HG03520 (cell line): ENCODE data around the gene DYNC1I2.
"Not testable (repeated sequence)": the region's sequence is repeated elsewhere in the genome, so short reads cannot be mapped to it uniquely, and the experiment has no call there.

Experiments used
- ATAC-seq: cut with Tn5 transposase; IDR thresholded peaks from one replicate; pipeline ENCODE4 v1.9.1; 2021; ENCODE audit warnings: mild to moderate bottlenecking, moderate library complexity; ENCODE audit not compliant: unreplicated experiment

Gene DYNC1I2

DNA sequence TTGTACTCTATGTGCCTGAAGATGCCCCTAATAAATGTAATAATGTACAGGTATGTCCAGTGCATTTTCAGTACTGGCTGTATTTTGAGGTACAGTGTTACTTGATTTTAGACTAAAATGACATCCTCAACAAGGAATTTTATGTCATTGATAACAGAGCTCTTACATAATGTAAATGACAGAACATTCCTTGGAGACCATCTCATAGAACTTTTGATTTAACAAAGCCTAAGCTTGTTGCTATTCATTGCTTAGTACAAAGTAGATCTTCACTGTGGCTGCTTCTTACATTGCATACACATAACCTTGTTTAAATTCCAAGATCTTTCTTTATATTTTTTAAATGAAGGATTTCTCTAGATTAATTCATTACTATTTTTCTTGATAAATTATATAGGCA, 24.1 kb downstream of the DYNC1I2 start:
- ATAC-seq: no peak

- no peak for ATAC-seq
These were observed 24.8 kb downstream of the DYNC1I2 start for GRCh38 chr2:171712051-171712450.

DNA sequence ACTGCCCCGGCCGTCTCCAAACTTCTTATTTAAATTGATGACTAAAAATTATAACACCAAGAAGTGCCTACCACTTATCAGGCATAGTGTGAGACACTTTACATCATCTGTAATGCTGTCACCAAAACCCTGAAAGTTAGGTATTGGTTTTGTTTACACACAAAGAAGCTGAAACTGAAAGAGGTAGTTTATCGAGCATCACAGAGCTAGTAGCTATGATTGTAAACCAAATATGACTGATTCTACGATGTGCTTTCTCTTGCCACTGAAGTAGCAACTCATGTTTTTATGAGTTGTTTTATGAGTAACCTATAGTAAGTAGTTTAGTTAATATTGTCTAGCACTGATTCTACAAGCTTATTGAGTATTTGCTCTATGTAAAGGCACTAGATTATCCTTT, 31.5 kb downstream of the DYNC1I2 start:
- peak; percentile 61 for ATAC-seq

DNA sequence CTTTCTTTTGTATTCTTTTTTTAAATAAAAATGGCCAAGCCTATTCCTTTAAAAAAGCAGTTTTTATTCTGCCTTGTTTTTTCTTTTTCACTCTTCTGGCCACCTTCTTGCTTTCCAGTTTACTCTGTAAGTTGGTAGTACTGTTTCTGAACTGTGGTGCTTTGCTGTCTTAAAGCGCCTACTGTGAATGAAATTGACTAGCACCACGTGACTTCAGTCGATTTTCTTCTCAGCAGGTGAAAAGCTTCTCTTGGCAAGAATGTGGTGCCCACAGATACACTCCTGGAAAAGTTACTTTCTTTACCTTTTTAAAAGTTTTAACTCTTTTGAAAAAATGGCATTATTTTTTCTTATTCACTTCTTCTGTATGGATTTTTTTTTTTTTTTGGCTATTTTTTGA, 32.4 kb downstream of the DYNC1I2 start:
- no peak for ATAC-seq

GRCh38 chr2:171723716-171724683, 36.7 kb downstream of the DYNC1I2 start:
- no peak for ATAC-seq

DNA sequence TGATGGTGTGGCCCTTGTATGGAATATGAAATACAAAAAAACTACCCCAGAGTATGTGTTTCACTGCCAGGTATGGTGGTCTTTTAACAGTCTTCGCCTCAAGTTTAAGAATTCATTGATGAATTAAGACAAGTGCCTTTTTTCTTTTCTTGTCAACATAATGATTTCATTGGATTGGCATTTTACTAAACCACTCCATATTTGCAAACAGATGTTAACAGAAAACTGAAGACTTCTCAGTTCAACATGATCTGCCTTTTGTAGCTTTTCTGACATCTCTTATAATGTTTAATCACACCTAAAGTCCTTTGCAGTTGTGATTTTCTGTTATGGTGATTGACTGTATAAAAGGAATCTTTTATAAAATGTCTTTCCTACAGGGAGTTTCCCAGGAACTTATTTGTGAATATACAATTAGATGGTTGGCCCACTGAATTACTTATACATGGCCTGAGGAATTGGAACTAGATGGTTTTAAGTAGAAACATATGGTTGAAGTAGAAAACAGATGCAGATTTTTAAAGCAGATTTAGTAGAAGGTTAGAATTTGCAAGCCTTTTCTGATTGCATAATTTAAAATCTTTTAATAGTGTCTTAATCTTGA, 39.7 kb downstream of the DYNC1I2 start:
- no peak for ATAC-seq

- ATAC-seq: no peak
These were observed 42.0 kb downstream of the DYNC1I2 start for GRCh38 chr2:171728989-171729951.

DNA sequence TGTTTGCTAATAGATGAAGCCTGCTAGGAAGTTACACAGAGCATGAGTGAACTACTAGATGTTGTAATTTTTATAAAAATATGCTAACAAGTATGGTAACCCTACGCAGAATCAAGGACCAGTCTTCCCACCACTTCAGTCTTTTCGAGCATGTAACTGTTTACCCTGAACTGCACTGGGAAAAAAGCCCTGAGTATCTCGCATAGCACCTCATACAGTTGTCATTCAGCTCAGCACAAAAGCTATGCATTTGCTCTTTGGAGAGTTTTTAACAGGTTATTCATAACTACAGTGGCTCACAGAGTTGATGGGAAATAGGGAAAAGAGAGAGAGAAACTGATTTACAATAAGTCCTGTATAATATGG, 42.7 kb downstream of the DYNC1I2 start:
- no peak for ATAC-seq

DNA sequence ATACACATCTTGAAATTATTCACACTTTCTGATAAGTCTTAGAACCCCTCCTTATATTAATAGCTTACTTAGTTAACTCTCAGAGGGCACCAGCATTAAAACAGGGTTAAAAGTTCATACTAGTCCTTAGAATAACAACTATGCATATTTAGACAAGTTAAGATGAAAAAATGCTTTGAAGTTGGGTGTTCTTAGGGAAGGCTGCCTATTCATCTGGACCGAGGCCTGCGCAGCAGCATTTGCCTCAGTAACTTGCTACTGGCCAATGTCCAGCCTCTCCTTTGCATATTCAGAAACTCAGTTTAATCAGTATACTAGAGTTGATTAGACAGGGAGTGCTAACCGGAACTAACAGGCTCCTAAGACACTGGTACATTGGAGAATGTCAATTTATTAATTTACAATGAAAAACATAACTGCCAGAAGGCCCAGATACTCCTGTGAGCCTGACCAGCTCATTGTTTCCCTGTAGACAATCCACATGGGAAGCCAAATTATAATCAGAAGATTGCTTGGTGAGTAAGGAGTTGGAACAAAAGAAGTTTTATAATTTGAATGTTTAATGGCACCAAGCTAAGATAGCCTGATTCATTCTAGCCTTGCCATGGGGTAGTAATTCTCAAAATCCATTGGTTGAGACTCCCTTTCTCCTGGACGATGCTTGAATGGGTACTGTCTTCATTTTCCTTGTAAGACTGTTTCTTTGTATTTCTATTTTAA, 48.9 kb downstream of the DYNC1I2 start:
- ATAC-seq: no peak

- no peak for ATAC-seq
These were observed 53.9 kb downstream of the DYNC1I2 start for GRCh38 chr2:171741189-171741588.

GRCh38 chr2:171742760-171743159, 55.5 kb downstream of the DYNC1I2 start:
- ATAC-seq: no peak

DNA sequence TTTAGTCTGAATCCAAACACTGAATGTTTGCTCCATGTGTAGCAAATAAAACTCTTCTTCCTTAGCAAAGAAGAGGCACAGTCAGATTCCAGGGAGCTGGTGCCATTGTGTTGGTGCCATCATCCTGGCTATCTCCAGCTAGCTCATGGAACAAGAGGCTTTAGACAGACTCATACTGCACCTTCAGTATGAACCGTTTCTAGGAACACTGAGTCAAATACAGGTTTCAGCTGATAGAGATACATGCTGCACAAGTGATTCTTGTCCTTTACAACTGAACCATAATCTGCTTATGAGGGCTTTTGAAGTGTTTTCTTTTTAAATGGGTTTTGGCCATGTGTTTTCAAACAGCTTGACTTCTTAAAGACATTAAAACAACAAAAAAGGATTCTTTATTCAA, 57.9 kb downstream of the DYNC1I2 start:
- no peak for ATAC-seq

GRCh38 chr2:171745806-171746205, 58.5 kb downstream of the DYNC1I2 start:
- ATAC-seq: no peak

GRCh38 chr2:171747371-171747770, 60.1 kb downstream of the DYNC1I2 start:
- ATAC-seq: no peak

DNA sequence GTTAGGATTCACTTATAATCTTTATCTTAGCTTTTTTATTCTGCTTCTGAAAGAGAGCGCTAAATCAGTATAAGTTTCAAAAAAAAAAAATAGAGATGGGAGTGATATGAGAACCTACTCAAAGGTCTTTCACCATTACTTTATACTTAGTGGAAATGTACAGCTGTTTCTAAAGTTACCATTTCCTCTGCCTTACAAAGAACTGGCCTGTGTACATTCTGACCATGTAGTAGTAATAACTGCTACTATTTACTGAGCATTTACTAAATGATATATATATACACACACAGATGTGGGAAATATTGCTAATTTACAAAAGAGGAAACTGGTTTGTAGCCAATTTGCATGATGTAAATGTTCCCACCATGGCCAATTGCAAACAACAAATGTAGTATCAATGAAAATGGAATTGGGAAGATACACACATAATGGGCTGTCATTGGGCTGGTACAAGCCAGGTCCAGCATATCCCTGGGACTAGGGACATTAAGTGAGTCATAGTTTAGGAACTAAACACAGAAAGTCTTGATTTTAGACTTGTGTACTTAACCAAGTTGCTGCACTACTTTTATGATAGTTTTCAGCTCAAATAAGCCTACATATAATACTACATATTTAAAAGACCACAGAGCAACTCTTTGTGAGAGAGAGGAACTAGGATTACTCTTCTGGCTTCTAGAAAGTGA, 67.1 kb downstream of the DYNC1I2 start:
- no peak for ATAC-seq

GRCh38 chr2:171758762-171759161, 71.5 kb downstream of the DYNC1I2 start:
- not testable (repeated sequence) for ATAC-seq

GRCh38 chr2:171761176-171761575, 73.9 kb downstream of the DYNC1I2 start:
- ATAC-seq: not testable (repeated sequence)

GRCh38 chr2:171762879-171763573, 75.8 kb downstream of the DYNC1I2 start:
- ATAC-seq: no peak

DNA sequence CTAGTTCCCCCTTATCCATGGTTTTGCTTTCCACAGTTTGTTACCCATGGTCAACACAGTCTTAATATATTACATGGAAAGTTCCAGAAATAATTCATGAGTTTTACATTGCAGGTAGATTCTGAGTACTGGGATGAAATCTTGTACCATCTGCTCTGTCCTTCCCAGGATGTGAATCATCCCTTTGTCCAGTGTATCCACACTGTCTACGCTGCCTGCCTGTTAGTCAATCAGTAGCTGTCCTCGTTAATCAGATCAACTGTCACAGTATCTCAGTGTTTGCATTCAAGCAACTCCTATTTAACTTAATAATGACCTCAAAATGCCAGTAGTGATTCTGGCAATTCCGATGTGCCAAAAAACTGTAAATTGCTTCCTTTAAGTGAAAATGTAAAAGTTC, 76.3 kb downstream of the DYNC1I2 start:
- ATAC-seq: no peak
